ENCODE measurements around the gene FCGR1A. TPM values are rescaled to one million over a fixed set of nuclear protein-coding genes. Genes with fewer than 3 reads are reported as not detected.
"Not testable (repeated sequence)": the region's sequence is repeated elsewhere in the genome, so short reads cannot be mapped to it uniquely, and the experiment has no call there.

The FCGR1A gene
- total RNA-seq: 1.2 TPM
- long read RNA-seq: 0 reads

DNA sequence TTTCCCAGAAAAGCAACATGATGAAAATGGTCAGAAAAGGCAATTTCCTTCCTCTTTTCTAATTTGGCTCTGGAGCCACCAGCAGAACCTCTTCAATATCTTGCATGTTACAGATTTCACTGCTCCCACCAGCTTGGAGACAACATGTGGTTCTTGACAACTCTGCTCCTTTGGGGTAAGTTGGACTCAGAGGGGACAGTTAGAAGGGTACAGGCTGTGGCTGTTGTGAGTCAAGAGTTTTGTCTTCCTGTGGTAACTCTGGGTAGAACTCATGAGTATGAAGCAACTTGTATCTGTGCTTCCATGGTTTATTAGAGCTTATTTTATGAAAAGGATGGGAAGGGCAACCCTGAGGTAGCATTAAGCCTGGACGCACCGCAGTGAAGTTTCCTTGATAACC, at the start of gene FCGR1A:
TSS of gene FCGR1A (plus strand) at position 95 of the 400 bp plus-strand sequence. CDS start at position 145, 50 bp downstream.
- H3K27ac ChIP-seq (replicated peaks); H3K36me3 ChIP-seq; intact Hi-C loops (cut with micrococcal nuclease); H3K4me3 ChIP-seq; H3K4me1 ChIP-seq; H3K9me3 ChIP-seq (replicated peaks); DNase-seq; H3K27me3 ChIP-seq (ENCODE audit: low read depth): not testable (repeated sequence)

DNA sequence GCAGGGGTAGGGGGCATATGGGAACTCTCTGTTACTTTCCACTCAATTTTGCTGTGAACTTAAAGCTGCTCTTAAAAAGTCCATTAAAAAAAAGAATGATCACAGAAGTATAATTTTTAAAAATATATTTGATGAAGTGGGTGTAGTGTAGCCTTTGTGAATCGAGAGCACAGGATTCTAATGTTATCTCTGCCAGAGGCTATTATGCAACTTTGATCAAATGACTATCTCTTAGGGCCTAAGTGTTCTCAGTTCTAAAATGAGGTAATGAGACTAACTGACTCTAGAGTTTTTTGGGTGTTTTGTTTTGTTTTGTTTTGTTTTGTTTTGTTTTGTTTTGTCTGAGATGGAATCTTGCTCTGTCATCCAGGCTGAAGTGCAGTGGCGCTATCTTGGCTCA, 49.7 kb upstream of the FCGR1A start:
- H3K27me3 ChIP-seq (ENCODE audit: low read depth); DNase-seq; intact Hi-C loops (cut with micrococcal nuclease); H3K36me3 ChIP-seq; H3K4me3 ChIP-seq; H3K27ac ChIP-seq (replicated peaks); H3K4me1 ChIP-seq; H3K9me3 ChIP-seq (replicated peaks): not testable (repeated sequence)

DNA sequence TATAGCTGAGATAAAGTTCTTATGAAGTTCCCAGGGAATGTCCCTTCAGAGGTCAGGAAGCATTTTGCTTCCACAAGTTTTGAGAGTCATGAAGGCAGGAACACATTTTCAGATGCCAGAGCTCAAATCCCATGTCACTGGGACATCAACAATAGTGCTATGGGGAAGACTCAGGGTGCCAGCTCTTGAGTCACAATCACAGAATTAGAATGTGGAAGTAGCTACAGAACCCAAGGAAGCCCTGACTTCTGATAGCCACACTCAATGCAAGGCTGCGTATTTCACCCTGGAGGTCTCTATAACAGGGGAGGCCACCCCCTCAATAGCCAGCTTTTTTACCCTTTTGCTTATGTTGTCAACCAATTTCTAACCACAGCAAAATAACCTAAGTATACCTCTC, 47.8 kb upstream of the FCGR1A start:
- H3K27ac ChIP-seq (replicated peaks); H3K4me3 ChIP-seq; H3K36me3 ChIP-seq; intact Hi-C loops (cut with micrococcal nuclease); H3K4me1 ChIP-seq; H3K9me3 ChIP-seq (replicated peaks); DNase-seq; H3K27me3 ChIP-seq (ENCODE audit: low read depth): not testable (repeated sequence)

DNA sequence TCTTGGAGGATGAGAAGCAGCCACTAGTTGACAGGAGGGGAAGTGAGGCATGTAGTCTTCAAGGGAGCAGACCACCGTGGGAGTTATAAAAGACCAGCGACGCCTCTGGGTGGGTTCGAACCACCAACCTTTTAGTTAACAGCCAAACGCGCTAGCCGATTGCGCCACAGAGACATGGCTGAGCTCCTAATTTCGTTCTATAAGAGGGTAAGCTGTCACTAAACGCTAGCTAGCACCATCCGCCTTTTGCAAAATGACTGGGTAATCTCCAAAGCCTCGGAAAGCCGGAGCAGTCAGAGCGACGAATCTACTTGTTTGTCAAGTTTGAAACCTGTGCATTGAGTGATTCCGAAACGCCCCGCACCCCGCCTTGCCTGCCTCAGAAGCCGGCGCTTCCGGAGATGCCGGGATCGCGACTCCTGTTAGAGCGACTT, 42.3 kb upstream of the FCGR1A start:
- H3K4me3 ChIP-seq: not testable (repeated sequence)

DNA sequence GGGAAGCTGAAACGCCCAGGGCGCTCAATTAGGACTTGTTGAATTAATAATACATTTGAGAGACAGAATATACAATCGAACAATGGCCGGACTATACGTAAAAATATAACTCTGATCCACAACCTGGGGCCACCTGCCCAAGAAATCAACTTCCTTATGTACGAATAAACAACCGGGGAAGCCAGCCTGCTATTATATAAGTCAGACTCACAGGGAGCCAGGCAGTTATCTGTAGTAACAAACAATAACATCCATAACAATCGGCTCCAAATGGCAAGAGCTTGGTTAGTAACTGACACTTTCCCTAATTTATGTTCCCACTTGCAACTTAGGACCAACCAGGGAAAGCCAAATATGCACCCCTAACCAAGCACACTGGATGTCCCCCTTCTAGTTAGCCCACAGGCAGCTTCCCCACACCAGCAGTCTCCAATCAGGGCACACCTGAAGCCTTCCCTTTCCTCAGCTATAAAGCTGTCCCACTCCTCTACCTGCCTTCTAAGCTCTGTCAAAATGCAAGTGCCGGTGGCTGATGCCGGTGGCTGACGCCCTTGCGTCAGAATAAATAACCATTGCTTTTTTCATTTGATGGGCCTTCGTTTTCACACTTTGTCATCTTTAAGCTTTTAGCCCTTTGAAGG, 41.8 kb upstream of the FCGR1A start:
- intact Hi-C loops (cut with micrococcal nuclease); H3K27me3 ChIP-seq (ENCODE audit: low read depth); H3K4me1 ChIP-seq; H3K9me3 ChIP-seq (replicated peaks); DNase-seq; H3K27ac ChIP-seq (replicated peaks); H3K4me3 ChIP-seq; H3K36me3 ChIP-seq: not testable (repeated sequence)

More for the DNA sequence above, 42.3 kb upstream of the FCGR1A start:
- intact Hi-C loops (cut with micrococcal nuclease); H3K36me3 ChIP-seq; DNase-seq; H3K9me3 ChIP-seq (replicated peaks); H3K4me1 ChIP-seq; H3K27ac ChIP-seq (replicated peaks); H3K27me3 ChIP-seq (ENCODE audit: low read depth): not testable (repeated sequence)

DNA sequence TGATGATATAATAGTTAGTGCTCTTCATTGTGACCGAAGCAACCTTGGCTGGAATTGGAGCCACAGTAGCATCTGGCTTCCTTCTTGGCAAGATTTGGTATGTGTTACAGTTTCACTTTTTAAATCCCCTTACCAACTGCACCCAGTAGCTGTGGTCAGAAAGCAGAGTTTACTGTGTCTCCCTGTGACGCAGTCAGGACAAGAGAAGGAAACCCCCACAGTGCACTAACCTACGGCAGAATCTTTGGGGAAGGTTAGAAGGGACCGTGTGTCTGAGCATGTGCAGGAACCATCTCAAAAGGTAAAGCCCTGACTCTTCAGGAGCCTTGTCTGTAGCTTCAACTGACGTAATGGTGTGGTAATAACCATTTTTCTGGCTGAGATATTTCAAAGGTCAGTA, 40.6 kb upstream of the FCGR1A start:
- H3K36me3 ChIP-seq; H3K9me3 ChIP-seq (replicated peaks); H3K4me3 ChIP-seq; H3K27ac ChIP-seq (replicated peaks); H3K4me1 ChIP-seq; intact Hi-C loops (cut with micrococcal nuclease); DNase-seq: not testable (repeated sequence)
- H3K27me3 ChIP-seq (ENCODE audit: low read depth): peaks cover 13% of the 10 kb centered on the region

DNA sequence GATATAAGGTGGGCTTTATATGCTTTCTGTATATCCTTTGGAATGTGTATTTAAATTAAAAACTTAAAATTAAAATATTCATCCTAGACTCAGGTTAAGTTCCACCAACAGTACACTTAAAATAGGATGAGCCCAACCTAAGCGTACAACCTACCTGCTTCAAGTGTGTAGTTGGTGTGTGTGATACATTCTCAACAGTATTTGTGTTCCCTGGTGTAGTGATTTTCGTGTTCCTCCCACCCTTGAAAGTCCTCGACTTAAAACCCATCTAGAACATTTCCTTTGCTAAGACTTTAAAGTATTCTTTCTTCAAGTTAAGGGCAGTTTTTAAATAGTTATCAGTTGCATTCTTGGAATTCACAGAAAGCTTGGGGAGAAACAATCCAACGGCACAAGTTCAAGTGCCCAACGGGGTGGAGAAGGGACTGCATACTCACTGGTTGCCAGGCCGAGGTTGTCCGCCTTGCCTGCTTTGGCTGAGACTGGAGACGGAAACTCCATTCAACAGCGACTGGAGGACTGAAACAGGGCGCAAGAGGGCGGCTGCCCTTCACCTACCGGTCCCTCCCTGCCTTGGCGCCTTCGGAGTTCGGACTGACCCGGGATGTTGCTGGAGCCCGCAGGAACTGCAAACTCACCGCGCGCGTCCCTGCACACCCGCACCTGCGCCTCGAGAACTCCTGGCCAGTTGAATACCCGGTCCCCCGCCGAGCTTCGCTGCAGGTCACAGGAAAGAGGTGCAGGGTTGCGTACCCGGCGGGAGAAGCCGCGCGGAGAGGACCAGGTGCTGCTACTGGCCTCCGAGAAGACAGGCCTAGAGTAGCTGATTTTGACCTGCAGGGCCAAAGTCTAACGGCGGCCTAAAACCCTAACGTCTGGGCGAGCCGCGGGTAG, 35.8 kb upstream of the FCGR1A start:
- peak; percentile 13 for DNase-seq
- peak overlapping the region; percentile 27 for H3K4me3 ChIP-seq
- H3K36me3 ChIP-seq; H3K9me3 ChIP-seq (replicated peaks); H3K4me1 ChIP-seq; H3K27ac ChIP-seq (replicated peaks); intact Hi-C loops (cut with micrococcal nuclease): not testable (repeated sequence)
- H3K27me3 ChIP-seq (ENCODE audit: low read depth): peaks cover 39% of the 10 kb centered on the region

DNA sequence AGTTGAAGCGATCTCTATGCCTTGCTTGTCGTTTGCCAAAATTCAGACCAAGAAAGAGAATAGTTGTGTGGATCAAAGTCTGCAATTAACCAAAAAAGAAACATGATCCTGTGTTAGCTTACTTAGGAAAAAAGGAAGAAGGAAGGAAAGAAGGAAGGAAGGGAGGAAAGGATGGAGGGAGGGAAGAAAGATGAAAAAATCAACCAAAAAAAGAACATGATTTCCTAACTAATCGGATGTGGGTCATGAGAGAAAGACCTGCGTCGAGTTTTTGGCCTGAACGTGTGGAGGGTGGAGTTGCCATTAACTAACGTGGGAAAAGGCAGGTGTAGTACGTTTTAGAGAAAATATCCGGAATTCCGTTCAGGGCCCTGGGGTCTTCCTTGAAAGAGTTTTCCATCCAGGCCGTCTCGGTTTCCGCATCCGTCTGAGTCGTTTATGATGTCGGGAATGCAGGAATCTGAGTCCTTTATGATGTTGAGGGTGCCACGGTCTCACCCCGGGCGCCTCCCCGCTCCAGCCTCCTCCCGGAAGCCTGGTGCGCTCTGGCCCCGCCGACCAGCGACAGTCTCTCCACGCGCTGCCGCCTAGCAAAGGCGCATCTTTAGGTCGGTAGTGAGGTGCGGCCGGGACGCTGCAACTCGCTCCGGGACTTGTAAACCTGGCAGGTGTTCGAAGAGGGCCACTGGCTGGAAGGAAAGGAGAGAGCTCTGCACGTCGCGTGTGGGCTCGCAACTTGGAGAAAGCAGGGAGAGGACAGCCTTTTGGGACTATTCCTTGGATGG, 34.9 kb upstream of the FCGR1A start:
- H3K27ac ChIP-seq (replicated peaks); H3K36me3 ChIP-seq; H3K9me3 ChIP-seq (replicated peaks); H3K4me3 ChIP-seq; H3K4me1 ChIP-seq; intact Hi-C loops (cut with micrococcal nuclease); DNase-seq: not testable (repeated sequence)
- H3K27me3 ChIP-seq (ENCODE audit: low read depth): peaks cover 39% of the 10 kb centered on the region

DNA sequence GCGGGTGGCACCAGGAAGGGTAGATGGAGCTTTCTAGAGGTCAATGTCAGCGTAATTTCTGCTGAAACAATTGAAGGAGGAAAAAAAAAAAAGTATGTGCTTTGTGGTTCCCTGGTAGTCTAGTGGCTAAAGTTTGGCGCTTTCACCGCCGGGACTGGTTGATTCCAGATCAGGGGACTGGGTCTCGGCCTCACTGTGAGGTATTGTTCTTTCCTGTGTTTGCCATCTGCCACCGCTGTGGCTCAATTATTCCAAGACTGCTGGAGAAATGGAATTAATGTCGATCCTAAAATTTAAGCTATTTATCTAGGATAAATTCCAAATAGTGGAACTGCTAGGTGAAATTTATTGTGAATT, 34.4 kb upstream of the FCGR1A start:
- peaks cover 39% of the 10 kb centered on the region for H3K27me3 ChIP-seq (ENCODE audit: low read depth)
- intact Hi-C loops (cut with micrococcal nuclease); H3K4me3 ChIP-seq: not testable (repeated sequence)

DNA sequence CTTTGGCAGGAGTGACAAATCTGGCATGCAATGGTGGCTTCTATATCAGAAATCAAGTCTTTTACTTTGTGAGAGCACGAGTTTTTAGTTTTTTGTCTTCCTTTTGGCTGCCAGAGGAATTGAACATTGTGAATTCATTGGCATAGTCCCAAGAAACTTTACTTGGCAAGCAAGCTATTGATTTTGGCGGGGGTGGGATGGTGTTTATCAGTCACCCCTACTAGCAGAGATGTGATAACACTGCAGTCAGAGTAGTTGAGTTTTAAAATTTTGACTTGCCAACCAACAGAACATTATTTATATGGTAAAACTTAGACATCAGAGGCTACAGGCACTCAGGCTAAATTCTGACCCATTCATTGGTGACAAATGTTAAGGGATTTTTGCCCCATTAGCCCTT, 31.9 kb upstream of the FCGR1A start:
- H3K9me3 ChIP-seq (replicated peaks); H3K36me3 ChIP-seq; H3K27ac ChIP-seq (replicated peaks); H3K4me3 ChIP-seq; H3K4me1 ChIP-seq; intact Hi-C loops (cut with micrococcal nuclease); DNase-seq: not testable (repeated sequence)
- peaks cover 39% of the 10 kb centered on the region for H3K27me3 ChIP-seq (ENCODE audit: low read depth)

More for the DNA sequence above, 34.4 kb upstream of the FCGR1A start:
- H3K4me1 ChIP-seq; H3K27ac ChIP-seq (replicated peaks); DNase-seq; H3K9me3 ChIP-seq (replicated peaks); H3K36me3 ChIP-seq: not testable (repeated sequence)

DNA sequence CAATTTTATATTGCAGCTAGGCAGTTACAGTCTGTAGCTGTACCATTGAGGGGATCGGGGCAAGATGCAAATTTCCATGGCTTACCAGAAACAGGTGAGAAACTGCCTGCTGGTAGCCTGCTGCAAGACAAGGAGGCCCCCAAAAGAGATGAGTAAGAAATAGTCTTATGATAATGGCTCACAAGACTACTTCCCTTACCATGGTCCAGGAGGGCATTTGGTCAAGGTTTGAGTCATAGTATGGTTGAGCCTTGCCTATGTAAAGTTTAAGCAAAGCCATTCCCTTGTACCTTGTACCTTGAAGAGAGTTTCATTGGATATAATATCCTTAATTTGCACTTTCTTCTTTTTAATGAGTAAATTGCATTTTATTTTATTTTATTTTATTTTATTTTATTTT, 30.3 kb upstream of the FCGR1A start:
- H3K9me3 ChIP-seq (replicated peaks); intact Hi-C loops (cut with micrococcal nuclease); H3K4me3 ChIP-seq; H3K27ac ChIP-seq (replicated peaks); DNase-seq; H3K4me1 ChIP-seq; H3K36me3 ChIP-seq: not testable (repeated sequence)
- peaks cover 24% of the 10 kb centered on the region for H3K27me3 ChIP-seq (ENCODE audit: low read depth)

DNA sequence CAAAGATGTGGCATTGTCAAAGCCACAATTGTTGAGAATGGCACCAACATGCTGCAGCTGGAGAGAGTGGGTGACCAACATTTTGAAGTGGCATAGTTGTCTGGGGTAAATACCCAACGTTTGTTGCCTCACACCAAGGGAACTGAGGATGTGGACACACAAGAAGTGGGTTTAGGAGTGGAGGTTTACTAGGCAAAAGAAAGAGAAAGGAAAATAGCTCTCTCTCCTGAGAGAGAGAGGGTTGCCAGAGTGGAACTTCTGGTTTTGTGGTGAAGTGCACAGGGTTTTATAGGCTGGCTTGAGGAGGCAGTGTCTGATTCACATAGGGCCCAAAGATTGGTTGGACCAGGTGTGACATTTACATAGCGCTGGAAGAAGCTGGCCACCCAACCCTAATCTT, 29.0 kb upstream of the FCGR1A start:
- intact Hi-C loops (cut with micrococcal nuclease); H3K9me3 ChIP-seq (replicated peaks); H3K4me1 ChIP-seq; DNase-seq; H3K27ac ChIP-seq (replicated peaks); H3K4me3 ChIP-seq; H3K36me3 ChIP-seq: not testable (repeated sequence)
- H3K27me3 ChIP-seq (ENCODE audit: low read depth): peaks cover 15% of the 10 kb centered on the region

DNA sequence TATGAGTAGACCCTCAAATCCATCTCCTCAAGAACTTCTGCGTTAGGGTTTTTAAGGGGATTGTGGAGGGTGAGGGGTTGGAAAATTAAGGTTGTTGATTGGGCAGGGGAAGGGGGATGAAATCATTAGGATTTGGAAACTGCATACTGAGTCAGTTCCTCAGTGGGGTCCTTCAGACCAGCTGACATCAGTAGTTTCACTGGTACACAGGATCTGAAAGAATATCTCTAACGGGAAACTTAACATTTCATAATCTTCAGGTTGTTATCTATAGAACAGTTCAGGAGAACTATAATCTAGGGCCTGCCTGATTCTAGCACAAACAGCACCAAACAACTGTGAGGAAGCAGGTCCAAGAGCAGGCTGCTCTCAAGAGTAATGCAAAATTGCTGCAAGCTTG, 27.2 kb upstream of the FCGR1A start:
- H3K27me3 ChIP-seq (ENCODE audit: low read depth); DNase-seq; H3K27ac ChIP-seq (replicated peaks); intact Hi-C loops (cut with micrococcal nuclease); H3K9me3 ChIP-seq (replicated peaks); H3K4me3 ChIP-seq; H3K4me1 ChIP-seq; H3K36me3 ChIP-seq: not testable (repeated sequence)

Data from left ventricle myocardium inferior (tissue), 1 donor.